ENCODE results near the gene TRAIP.
"Not testable (repeated sequence)": the region's sequence is repeated elsewhere in the genome, so short reads cannot be mapped to it uniquely, and the experiment has no call there.

The TRAIP gene, protein sequence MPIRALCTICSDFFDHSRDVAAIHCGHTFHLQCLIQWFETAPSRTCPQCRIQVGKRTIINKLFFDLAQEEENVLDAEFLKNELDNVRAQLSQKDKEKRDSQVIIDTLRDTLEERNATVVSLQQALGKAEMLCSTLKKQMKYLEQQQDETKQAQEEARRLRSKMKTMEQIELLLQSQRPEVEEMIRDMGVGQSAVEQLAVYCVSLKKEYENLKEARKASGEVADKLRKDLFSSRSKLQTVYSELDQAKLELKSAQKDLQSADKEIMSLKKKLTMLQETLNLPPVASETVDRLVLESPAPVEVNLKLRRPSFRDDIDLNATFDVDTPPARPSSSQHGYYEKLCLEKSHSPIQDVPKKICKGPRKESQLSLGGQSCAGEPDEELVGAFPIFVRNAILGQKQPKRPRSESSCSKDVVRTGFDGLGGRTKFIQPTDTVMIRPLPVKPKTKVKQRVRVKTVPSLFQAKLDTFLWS

DNA sequence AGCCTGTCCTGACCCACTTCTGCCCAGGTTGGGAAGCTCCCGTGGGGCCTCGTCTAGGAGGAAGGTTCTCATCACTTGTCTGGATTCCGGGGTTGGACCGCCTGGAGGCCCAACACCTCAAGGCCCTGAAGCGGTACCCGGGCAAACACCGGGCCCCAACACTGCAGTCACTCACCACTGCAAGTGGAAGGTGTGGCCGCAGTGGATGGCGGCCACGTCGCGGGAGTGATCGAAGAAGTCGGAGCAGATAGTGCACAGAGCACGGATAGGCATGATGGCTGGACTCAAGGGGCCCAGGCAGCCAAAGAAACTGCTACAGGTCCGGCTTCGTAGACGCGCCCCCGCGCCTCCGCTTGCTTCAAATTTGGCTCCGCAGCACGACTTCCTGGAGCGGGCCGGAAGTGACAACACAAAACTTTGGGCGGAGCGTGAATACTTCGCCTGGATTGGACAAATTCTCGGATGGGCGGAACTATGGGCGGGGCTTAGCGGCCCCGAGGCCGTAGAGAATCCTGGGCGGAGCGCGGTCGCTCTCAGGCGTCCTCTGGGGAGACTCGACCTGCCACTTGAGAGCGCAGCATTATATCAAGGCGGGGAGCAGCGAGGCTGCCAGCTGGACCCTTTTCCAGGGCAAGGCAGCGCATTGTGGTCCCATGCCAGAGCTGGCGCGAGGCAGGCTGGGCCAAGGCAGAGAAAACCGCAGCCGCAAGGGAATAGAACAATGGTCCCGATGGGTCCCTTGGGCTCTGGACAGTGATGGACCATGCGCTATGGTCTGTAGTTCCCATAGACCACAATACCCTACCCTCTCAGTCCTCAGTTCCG is at the start of gene TRAIP:
Gene TRAIP, minus strand, starts transcription at position 384 of the 825 bp plus-strand sequence. Its CDS starts 111 bp downstream, at position 273.
- peak; percentile 91 to 95 for DNase-seq

DNA sequence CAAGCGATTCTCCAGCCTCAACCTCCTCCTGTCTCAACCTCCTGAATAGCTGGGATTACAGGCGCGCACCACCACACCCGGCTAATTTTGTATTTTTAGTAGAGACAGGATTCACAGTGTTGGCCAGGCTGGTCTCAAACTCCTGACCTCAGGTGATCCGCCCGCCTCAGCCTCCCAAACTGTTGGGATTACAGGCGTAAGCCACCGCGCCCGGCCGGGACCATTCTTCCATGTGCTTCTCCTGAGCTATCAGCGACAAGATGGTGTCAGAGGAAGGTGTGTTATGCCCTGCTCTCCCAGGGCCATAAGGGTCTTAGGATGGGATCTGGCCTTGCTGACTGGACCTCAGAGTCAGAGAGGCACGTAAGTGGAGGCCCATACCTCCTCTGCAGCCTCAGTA is 48.1 kb upstream of the TRAIP start:
- not testable (repeated sequence) for DNase-seq

DNA sequence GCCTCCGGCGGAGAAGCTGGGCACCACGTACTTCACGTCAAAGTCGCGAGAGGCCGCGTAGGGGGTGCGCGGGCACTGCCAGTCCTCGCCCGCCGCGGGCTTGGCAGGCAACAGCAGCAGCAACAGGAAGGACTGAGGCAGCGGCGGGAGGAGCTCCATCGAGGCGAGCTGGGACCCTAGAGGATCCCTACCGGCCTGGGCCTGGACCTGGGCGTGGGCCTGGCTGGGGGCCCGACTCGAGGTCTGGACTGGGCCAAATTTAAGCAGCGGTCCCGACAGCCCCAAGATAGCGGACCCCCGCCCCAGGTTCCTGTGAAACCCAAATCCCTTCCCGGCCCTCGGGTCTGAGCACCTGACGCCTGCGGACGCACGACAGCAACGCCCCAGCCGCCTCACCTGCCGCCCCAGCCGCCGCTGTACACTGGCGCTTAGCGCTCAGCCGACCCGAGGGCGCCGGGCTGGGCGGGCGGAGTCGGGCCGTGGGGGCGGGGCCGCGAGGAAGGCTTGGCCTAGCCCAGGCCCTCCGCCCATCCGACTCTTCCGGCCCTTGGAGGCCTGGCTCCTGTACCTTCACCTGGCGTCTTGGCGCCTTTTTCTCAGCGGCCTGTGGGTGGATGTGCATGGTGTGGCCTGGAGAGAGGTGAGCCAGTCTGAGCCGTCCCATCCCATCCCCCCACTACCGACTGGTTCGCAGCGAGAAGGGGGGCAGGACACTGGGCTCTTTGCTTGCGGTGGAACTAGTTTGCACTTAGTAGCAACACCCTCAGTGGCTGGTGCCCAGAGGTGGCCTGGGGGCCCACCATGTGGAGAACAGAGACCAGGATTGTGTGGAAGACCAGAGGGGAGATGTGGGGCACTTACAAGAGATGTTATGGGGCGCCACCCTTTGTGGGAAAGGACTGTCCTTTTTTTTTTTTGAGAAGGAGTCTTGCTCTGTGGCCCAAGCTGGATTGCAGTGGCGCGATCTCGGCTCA is 47.4 kb upstream of the TRAIP start, which contains the start of gene MST1R:
Gene MST1R, minus strand, starts transcription at position 423 of the 974 bp plus-strand sequence. Its CDS starts 264 bp downstream, at position 159.
- peak; percentile 74 to 77 for DNase-seq

DNA sequence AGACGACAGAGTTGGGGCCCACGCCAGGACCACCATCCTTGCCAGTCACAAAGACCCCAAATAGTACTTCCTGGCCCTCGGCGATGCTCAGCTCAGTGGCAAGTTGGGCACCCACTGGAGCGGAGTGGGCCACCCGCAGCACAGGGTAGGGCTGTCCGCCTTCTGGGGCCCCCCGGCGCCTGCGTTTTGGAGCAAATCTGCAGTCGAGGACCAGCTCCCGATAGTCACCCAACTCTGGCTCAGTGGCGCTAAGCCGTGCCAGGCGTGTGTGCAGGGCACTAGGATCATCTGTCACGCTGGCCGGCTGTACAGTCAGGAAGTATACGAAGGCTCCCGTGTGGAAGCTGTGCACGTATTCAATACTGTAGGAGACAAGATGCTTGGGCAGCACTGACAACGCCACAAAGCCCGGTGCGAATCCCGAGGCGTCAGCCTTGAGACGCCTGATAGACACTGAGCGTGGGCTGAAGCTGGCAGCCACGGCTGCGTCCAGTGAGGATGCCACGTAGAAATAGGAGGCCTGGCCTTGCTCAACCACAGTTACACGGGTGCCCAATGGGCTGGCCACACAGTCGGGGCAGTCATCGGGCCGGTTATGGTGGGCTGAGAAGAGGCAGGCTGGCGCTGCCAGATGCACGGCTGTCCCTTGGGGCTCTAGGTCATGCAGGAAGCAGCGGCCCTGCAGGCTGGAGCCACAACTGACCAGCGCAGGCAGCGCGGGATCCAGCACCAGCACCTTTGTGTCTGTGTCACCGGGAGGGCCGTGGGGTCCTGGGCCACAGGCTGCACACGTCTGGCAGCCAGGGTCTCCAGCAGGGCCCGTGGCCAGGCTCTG is 46.4 kb upstream of the TRAIP start:
- DNase-seq = no peak

DNA sequence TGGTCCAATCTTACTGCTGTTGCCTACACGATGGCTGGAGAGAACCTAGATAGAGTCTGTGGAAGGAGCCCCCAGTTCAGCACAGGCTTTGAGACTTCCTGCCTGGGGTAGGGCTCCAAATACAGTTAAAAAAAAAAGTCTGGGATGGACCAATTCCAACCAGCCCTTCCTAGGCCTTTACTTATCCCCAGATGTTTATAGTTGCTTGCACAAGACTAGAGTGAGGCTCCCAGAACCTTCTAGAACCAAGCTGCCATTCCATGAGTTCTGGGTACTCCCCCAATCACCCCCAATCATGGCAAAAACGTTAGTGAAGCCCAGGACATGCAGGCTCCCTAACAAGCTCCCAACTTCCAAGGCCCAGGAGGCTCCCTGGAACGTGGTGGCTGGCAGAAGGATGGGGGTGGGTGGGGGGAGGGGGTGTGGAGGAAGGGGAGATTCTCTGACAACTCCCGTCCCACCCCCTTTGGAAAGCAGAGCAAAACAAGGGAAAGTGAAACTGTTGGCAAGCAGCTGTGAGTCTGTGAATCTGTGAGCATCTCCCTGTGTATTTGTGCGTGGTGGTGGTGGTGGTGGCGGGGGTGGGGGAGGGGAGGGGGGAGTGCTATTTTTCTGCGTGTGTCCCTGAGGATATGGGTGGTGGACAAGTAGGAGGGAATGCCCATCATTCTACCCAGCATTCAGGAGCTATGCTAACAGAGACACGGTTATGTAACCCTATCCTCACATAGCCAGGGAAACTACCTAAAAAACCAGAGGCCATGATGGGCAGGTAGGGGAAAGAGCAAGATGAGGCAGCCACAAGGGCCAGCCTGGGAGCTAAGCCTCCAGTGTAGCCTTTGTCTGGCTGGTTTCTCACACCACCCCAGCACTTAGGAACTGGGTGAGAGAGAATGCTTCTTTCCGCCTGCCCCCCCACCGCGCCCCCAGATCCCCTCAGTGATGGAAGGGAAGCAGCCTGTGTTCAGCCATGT is 45.3 kb upstream of the TRAIP start:
- DNase-seq = no peak

DNA sequence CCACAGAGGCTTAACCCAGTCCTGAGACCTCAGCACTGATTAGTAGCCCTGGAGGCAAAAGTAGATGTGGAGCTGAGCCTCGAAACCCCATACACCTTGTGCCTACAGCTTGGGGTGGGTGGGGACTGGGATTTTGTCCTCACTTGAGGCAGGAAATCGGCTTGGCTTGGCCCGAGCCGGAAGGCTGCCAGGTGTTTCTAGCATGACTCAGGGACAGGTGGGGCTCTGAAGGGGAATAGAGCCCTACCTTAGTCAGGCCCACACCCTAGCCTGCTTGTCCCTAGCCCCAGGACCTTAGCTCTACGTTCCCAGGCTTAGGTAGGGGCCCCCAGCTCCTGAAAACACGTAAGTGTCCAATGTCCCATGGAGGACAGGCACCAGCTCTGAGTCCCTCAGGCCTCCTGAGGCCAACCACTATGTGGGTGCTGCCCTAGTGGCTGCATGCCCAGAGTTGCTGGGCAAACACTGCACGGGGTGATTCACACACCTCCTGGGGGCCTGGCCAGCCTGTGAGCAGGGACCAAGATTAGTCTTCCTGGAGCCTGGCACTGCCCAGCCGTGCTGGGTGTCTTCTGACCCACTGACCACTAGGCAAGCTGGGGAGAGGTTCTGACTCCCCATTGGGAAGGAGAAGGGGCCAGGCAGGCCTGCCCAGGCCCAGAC is 44.3 kb upstream of the TRAIP start:
- no peak for DNase-seq

DNA sequence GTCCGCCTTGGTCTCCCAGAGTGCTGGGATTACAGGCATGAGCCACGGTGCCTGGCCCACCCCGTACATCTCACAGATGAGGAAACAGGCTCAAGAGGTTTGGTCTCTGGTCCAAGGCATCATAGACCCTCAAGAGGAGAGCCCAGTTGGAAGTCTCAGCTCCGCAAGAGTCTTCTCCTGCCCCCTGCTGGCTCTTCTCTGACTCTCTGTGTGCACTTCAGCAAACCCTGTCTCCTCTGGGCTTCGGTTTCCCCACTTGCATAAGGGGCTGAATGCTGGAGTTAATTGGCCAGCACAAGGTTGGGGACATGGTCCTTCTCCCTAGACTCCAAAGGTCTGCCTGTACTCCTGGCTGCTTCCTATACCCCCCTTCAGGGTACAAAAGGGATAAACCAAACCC is 43.5 kb upstream of the TRAIP start:
- no peak for DNase-seq

DNA sequence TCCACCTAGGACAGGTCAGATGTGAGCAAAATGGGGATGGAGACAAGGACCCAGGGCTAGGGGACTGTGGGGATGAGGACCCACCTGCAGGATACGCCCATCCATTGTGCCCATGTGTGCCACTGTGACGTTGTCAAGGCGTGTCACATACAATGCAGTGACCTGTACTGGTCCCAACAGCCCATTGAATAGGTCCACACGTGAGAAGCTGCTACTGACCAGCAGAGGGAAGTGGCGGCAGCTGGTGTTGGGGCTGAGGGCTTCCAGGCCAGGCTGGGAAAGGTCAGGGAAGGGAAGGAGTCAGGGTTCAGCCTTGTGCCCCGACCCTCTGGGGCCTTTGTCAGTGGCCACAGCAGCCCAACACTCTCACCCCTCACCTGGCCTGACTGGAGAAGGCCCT is 42.6 kb upstream of the TRAIP start:
- DNase-seq = no peak

DNA sequence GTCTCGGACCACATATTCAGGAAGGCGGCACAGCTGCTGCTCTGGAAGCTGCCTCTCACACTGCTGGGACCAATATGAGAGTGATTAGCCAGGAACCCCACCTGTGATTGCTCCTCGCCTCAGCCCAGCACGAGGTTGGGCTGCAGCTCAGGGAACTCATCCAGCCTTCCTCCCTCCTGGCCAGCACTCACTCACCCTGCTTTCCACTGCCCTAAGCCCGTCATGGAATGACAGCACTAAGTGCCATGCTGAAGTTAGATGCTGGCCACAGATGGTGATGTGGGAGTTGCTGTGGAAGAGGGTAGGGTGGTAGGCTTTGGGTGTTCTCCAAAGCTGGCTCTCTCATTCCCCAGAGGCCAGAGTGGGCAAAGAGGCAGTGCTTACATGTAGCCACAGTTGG is 40.0 kb upstream of the TRAIP start:
- no peak for DNase-seq

DNA sequence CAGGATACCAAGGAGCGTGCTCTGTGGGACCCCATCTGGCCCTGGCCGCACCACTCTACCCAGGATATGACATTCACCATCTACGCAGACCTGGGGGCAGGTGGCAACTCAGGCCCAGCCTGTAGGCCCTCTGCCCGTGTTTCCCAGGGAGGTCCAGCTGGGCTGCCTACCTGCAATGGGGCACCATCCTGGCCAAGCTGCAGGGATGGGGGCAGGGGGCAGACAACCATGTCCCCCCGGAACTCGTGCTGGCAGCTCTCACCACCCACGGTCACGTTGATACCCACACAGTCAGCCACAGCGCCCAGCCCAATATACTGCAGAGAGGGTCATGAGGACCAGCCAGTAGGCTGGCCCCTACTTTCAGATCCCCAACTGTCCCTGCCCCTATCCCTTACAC is 39.4 kb upstream of the TRAIP start:
- no peak for DNase-seq

DNA sequence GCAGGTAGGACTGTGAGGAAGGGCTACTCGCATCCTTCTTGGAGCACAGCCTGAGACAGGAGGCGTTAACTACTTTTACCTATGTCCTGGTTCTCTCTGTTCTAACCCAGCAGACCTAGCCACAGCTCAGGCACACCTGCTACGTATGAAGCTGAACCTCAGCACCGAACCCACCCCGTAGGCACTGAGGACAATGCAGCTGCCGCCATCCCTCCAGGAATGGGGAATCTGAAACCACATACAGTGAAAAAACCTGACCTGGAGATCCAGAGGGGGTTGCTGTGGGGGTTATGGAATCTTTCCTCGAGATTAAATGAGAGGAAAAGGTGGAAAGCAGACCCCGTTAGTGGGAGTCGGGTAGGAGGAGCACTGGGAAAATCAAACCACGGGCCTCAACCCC is 32.9 kb upstream of the TRAIP start:
- DNase-seq = no peak

DNA sequence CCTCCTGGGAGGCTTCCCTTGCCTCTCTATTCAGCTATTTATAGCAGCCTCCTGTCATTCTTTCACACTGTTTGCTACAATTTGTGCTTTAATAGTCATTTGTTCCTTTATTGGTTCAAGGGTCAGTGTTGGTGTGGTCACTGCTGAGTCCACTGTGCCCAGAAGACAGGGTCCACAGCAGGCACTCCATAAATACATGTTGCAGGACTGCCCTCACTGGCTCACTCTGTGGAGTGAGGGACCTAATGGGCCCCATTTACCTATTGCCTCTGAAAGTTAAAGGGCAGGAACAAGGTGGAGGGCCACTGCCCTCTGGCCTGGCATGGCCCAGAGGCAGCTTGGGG is 30.5 kb upstream of the TRAIP start:
- no peak for DNase-seq

DNA sequence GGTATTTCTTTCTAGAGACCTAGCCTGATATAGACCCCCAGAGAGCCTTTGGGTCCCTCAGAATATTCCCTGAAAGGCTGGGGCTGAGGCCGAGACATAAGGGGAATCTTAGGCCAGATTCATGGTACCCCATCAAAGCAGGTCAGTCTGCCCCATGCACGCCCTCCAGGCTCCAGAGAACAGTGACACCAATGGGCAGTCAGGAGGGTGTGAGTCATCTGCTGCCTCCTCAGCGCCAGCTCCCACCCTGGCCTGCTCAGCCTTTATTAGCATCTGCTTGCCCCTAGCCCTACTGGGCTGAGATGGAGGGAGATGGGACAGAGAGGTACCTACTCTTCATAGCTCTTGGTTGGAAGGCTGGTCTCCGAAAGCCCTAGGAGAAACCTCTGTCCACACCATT is 27.6 kb upstream of the TRAIP start:
- DNase-seq = no peak

DNA sequence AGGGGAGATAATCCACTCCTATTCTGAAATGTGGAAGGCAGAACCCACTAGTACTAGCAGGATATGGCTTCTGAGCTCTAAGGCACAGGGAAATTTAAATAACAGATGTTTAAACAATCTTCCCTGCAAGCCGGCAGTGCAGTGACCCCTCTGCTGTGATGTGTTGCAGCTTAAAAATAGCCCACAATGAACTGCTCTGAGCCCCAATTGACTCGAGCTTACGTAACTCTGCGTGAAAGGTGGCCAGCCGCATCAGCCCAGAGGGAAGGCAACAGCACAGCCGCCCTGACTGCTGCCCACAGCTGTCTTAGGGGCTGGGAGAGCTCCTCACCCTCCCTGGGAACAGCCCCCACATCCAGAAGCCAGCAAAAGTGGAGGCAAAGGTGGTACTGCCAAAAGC is 25.8 kb upstream of the TRAIP start:
- DNase-seq = no peak

DNA sequence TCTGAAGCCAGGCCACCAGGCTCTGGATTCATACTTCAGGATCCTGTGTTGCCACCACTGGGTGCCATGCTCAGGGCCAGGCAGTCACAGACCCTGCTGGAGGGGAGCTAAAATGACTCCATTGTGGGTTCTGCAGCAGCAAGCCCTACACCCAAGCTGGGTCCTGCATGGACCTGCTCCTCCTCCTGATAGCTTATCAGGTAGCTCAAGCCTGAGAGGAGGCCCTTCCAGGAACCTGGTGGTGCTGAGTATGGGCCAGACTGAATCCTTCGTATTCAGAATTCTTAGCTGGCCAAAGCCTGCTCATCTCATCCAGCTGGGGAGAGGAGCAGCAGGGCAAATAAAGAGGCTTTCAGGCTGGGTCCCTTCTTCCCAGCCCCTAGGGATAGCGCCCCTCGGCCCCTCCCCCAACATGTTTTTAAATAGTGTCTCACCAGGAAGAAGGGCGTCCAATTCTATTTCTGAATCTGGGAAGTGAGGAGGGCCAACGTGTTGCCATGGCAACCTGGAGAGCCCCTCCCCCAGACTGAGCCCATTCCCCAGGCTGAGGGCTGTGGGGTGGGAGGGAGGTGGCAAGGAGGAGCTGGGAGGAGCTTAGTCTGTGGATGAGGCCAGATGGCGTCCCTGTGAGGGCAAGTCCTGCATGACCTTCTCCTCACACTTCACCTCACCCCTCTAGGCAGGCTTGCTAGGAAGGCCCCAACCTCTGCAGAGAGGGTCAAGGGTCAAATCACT is 24.4 kb upstream of the TRAIP start:
- no peak for DNase-seq

DNA sequence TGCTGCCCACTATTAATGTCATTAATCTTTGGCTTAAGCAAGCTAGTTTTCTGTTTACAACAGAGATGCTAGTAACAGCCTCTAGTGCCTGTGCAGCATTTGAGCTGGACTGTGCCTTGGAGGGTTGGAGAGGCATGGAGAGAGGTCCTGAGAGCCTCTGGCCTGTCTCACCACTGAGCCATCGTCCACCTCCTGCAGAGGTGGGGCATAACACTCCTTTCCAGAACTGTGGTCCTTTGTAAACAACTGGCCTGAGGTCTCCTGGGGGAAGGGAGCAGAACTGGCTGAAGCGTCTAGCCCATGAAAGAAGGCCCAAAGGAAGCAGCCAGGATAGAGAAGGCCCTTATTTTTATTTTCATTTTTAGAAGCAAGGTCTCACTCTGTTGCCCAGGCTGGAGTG is 23.4 kb upstream of the TRAIP start:
- no peak for DNase-seq

DNA sequence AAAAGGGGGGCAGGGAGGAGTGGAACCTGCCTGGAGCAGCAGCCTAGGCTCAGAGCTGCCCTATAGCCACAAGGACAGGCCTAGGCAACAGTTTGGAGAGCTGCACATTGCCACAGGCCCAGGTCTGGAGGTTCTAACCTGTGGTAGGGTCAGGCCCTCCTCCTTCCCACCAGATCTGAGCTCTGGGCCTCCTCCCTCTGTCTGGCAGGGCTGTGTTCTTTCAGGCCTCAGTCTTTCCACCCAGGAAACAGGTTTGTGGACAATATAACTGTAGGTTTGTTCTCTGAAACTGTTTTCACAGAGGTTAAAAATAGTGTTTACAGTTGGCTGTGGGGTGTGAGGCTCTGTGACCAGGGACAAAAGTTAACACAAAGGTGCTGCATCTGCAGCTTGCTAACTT is 22.3 kb upstream of the TRAIP start:
- DNase-seq = no peak

DNA sequence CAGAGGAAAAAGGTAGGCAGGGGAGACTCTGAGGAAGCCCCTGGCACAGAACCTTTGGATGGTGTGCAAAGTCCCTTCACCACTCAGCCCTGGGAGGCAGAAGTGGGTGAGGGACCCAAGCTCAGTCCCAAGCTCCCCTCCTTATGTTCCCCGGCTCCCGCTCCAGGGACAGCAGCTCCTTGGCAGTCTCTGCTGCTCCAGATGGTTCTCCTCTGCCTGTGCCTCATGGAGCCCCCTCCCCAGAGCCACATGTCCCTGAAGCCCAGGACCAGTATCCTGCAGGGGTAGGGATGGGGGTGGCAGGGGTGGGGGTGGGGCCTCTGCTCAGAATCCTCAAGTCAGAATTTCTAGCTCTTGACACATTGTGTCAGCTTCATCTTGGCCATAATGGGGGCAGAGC is 21.4 kb upstream of the TRAIP start:
- no peak for DNase-seq

DNA sequence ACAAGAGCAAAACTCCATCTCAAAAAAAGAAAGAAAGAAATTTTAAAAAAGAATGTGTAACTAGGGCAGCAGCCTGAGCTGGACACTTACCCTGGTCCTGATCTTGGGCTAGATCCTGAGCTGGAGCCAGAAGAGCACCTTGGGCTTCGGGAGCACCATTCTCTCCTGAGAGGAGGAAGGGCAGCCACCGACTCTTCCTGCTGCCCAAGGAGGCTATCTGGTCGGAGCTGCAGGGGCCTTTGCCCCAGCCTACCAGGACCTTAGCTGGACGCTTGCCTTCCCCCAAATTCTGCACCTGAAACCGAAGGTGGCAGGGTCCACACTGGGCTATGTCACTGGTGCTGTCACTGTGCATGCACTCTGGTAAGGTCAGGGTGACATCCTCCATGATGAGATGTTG is 20.2 kb upstream of the TRAIP start:
- no peak for DNase-seq

Data from activated CD4-positive, alpha-beta T cell treated with anti-CD3 and anti-CD28 coated beads for 4 hours (primary cell).